Adrenal gland (tissue), 19 donors: ENCODE measurements around the gene NELFCD. TPM values are rescaled to one million over a fixed set of nuclear protein-coding genes. Genes with fewer than 3 reads are reported as not detected.

Source experiments
- DNase-seq, 7 donors: peaks; one replicate each; pipeline ENCODE4 v3.0.0-alpha.2; 2019 to 2020
- H3K27ac ChIP-seq, 5 donors: fragments of 200-600 bp; sonication (generic) in 4 of 5; 1 replicate in 3 of 5; 2 replicates in 2 of 5; pipeline versions ENCODE4 v1.5.1 to v1.8.0; 2016 to 2020; ENCODE audit warnings: mild to moderate bottlenecking in 1 of 5
- H3K27me3 ChIP-seq: fragments of 200-600 bp; 2 replicates; pipeline ENCODE4 v1.8.0; 2021
- H3K36me3 ChIP-seq, 2 donors: fragments of 200-600 bp; replicated peaks in 1 of 2; 1 replicate in 1 of 2; 2 replicates in 1 of 2; pipeline versions ENCODE4 v1.5.1 to v1.8.0; 2018 to 2022
- H3K4me1 ChIP-seq, 2 donors: fragments of 200-600 bp; replicated peaks in 1 of 2; 1 replicate in 1 of 2; 2 replicates in 1 of 2; pipeline versions ENCODE4 v1.5.1 to v1.8.0; 2018 to 2021
- H3K4me3 ChIP-seq, 4 donors: fragments of 200-600 bp; sonication (generic) in 3 of 4; one replicate each; pipeline ENCODE4 v1.5.1; 2016 to 2018
- H3K9me3 ChIP-seq, 3 donors: fragments of 200-600 bp; sonication (generic) in 1 of 3; replicated peaks in 1 of 3; 1 replicate in 2 of 3; 2 replicates in 1 of 3; pipeline versions ENCODE4 v1.5.1 to v1.8.0; 2016 to 2021
- POLR2A ChIP-seq, 2 donors: fragments of 450-650 bp; IDR thresholded peaks; one replicate each; pipeline ENCODE4 v1.6.1; 2017; ENCODE audit warnings: antibody characterized with exemption in 2 of 2, mild to moderate bottlenecking in 2 of 2, moderate library complexity in 1 of 2
- WGBS, 4 donors: extraction: QIAGEN DNeasy Blood & Tissue Kit in 2 of 4; methylation state at CpG; one replicate each; pipeline versions ENCODE4 v1.1.5 to v1.1.7; 2013 to 2017; 5-methylcytosine and 5-hydroxymethylcytosine counted together
- intact Hi-C, 2 donors: fragments of 100-400 bp; cut with DNase I; formaldehyde crosslinking; loops; one replicate each; pipeline versions ENCODE4 v1.14.1 to v1.15.0; 2022 to 2023
- long read RNA-seq, 10 donors: library from polyadenylated mRNA in 3 of 10; unstranded in 2 of 10; stranded (forward) in 1 of 10; transcript quantifications; one replicate each; pipeline ENCODE4 v2.0.0 and lab custom pipeline, GENCODE V29; 2021 to 2026
- polyA plus RNA-seq, 3 donors: library from polyadenylated mRNA; stranded (reverse); fragments of 200-250 nt in 2 of 3; fragments of 350-450 nt in 1 of 3; fragmentation: Illumina TruSeq in 1 of 3; extraction: RNeasy Lipid Tissue Mini Kit (QIAGEN cat#74804) in 1 of 3; gene quantifications; one replicate each; pipeline ENCODE4 v1.2.3, GENCODE V29; 2013 to 2014
- total RNA-seq, 9 donors: library from RNA; depleted of rRNA in 4 of 9; stranded (reverse); fragments of >200 nt in 4 of 9; fragments of 120-200 nt in 1 of 9; fragmentation: NEBNext Ultra II Directional in 1 of 9; extraction: Animal tissue kit (Norgen Biotek cat#: 25700) in 1 of 9; gene quantifications; one replicate each; pipeline versions ENCODE4 v1.1.0 to v1.2.4, GENCODE V29; 2013 to 2023
- TF ChIP-seq, protein P1 (sequence below), 6 experiments: fragments of 450-650 bp in 4 of 6; fragments of 200-600 bp in 2 of 6; sonication (generic) in 1 of 6; IDR thresholded peaks; 1 replicate in 5 of 6; 2 replicates in 1 of 6; pipeline versions ENCODE4 v1.5.1 to v1.8.0; 2016 to 2021; ENCODE audit warnings: antibody characterized with exemption in 6 of 6, mild to moderate bottlenecking in 2 of 6, moderate library complexity in 1 of 6
- donor health status: healthy with polysubstance abuse.
- donor health status: Bipolar disorder and iron deficiency.
- donor health status: DM: yes; HTN: yes; CAD: no.
- donor health status: DM: no; HTN: no; CAD: no.
- donor health status: DM: no; HTN: no; CAD: no.
- donor health status: DM: yes; HTN: yes; CAD: no.

The NELFCD gene, protein sequence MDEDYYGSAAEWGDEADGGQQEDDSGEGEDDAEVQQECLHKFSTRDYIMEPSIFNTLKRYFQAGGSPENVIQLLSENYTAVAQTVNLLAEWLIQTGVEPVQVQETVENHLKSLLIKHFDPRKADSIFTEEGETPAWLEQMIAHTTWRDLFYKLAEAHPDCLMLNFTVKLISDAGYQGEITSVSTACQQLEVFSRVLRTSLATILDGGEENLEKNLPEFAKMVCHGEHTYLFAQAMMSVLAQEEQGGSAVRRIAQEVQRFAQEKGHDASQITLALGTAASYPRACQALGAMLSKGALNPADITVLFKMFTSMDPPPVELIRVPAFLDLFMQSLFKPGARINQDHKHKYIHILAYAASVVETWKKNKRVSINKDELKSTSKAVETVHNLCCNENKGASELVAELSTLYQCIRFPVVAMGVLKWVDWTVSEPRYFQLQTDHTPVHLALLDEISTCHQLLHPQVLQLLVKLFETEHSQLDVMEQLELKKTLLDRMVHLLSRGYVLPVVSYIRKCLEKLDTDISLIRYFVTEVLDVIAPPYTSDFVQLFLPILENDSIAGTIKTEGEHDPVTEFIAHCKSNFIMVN
- total RNA-seq: 10 to 100 TPM; 47.1 to 82.8 (median 67.3) TPM
- polyA plus RNA-seq: 100 to 1,000 TPM in 1 of 3 donors, 10 to 100 TPM in 2; 78.3 to 107 (median 85.7) TPM
- long read RNA-seq, donor 1, transcript NELFCD-213 (15 exons, 2,305 nt): major isoform, 21 of 25 reads
- long read RNA-seq, donor 1, partial matches to known transcripts: 0 of 25 reads
- long read RNA-seq, donor 1, other reads (novel, unspliced or antisense): 0 of 25 reads
- long read RNA-seq, donor 2, transcript NELFCD-213 (15 exons, 2,305 nt): major isoform, 10 of 35 reads
- long read RNA-seq, donor 2, partial matches to known transcripts: 21 of 35 reads
- long read RNA-seq, donor 2, other reads (novel, unspliced or antisense): 0 of 35 reads
- long read RNA-seq, donor 3, transcript NELFCD-213 (15 exons, 2,305 nt): major isoform, 12 of 16 reads
- long read RNA-seq, donor 3, partial matches to known transcripts: 0 of 16 reads
- long read RNA-seq, donor 3, other reads (novel, unspliced or antisense): 0 of 16 reads
- long read RNA-seq, donor 4, transcript NELFCD-213 (15 exons, 2,305 nt): major isoform, 41 of 59 reads
- long read RNA-seq, donor 4, partial matches to known transcripts: 11 of 59 reads
- long read RNA-seq, donor 4, other reads (novel, unspliced or antisense): 7 of 59 reads
- long read RNA-seq, donor 5, transcript NELFCD-213 (15 exons, 2,305 nt): major isoform, 166 of 220 reads
- long read RNA-seq, donor 5, partial matches to known transcripts: 13 of 220 reads
- long read RNA-seq, donor 5, other reads (novel, unspliced or antisense): 38 of 220 reads
- long read RNA-seq, donor 6, transcript NELFCD-213 (15 exons, 2,305 nt): major isoform, 17 of 28 reads
- long read RNA-seq, donor 6, partial matches to known transcripts: 7 of 28 reads
- long read RNA-seq, donor 6, other reads (novel, unspliced or antisense): 3 of 28 reads
- long read RNA-seq, donor 7, transcript NELFCD-211 (4 exons, 606 nt): minor isoform, 5 of 12 reads
- long read RNA-seq, donor 7, transcript NELFCD-213 (15 exons, 2,305 nt): major isoform, 7 of 12 reads
- long read RNA-seq, donor 7, partial matches to known transcripts: 0 of 12 reads
- long read RNA-seq, donor 7, other reads (novel, unspliced or antisense): 0 of 12 reads
- long read RNA-seq, donor 8, transcript NELFCD-213 (15 exons, 2,305 nt): major isoform, 33 of 1,713 reads
- long read RNA-seq, donor 8, partial matches to known transcripts: 1,675 of 1,713 reads
- long read RNA-seq, donor 8, other reads (novel, unspliced or antisense): 0 of 1,713 reads
- long read RNA-seq, donor 9, transcript NELFCD-213 (15 exons, 2,305 nt): major isoform, 14 of 37 reads
- long read RNA-seq, donor 9, partial matches to known transcripts: 17 of 37 reads
- long read RNA-seq, donor 9, other reads (novel, unspliced or antisense): 0 of 37 reads
- long read RNA-seq, donor 10, transcript NELFCD-213 (15 exons, 2,305 nt): major isoform, 19 of 23 reads
- long read RNA-seq, donor 10, partial matches to known transcripts: 0 of 23 reads
- long read RNA-seq, donor 10, other reads (novel, unspliced or antisense): 0 of 23 reads

- peak within 1 kb of the TSS; percentile 36 to 99 (median 67) for H3K4me3 ChIP-seq
- peak within 1 kb of the TSS in 3 of 5 donors; percentile 53 to 92 (median 58) for H3K27ac ChIP-seq
- peaks cover 0 to 2% of the 10 kb centered on the region in 2 donors for H3K36me3 ChIP-seq
- H3K27me3 ChIP-seq: no peaks in the 10 kb centered on the region
- 7 to 26% (median 10%) methylated on average over 24 to 100 of the region's 109 CpGs for WGBS, 4 donors
- H3K9me3 ChIP-seq: no peaks in the 10 kb centered on the region
- TF ChIP-seq, protein P1, sequence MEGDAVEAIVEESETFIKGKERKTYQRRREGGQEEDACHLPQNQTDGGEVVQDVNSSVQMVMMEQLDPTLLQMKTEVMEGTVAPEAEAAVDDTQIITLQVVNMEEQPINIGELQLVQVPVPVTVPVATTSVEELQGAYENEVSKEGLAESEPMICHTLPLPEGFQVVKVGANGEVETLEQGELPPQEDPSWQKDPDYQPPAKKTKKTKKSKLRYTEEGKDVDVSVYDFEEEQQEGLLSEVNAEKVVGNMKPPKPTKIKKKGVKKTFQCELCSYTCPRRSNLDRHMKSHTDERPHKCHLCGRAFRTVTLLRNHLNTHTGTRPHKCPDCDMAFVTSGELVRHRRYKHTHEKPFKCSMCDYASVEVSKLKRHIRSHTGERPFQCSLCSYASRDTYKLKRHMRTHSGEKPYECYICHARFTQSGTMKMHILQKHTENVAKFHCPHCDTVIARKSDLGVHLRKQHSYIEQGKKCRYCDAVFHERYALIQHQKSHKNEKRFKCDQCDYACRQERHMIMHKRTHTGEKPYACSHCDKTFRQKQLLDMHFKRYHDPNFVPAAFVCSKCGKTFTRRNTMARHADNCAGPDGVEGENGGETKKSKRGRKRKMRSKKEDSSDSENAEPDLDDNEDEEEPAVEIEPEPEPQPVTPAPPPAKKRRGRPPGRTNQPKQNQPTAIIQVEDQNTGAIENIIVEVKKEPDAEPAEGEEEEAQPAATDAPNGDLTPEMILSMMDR (IDR thresholded peaks at IDR 0.05): no peak
- TF ChIP-seq POLR2A (IDR thresholded peaks at IDR 0.05): peak; percentile 31 to 57
- peaks cover 4 to 21% of the 10 kb centered on the region in 2 donors for H3K4me1 ChIP-seq
- intact Hi-C loops: loop anchor here (5.0 to 10.0 kb wide), 3 partner anchors 54 to 106 kb away; partner anchors contain the start of gene ATP5F1E (in 1 of the 2)
- peak; percentile 78 to 91 (median 86) for DNase-seq
These were observed at the start of gene NELFCD for GRCh38 chr20:58980711-58981627. Gene NELFCD, plus strand, starts transcription at chr20:58981256. Its CDS starts 54 bp downstream, at chr20:58981310.

- DNase-seq: no peak
- Histone ChIP-seq H3K4me3 (no peak overlapping the region), H3K4me1 (no peaks in the 10 kb centered on the region), H3K9me3 (no peaks in the 10 kb centered on the region), H3K27me3 (no peaks in the 10 kb centered on the region), H3K36me3 (no peaks in the 10 kb centered on the region), H3K27ac (no peak overlapping the region)
- intact Hi-C loops: no loop called here
- no peak for TF ChIP-seq POLR2A (IDR thresholded peaks at IDR 0.05)
- TF ChIP-seq, protein P1 (IDR thresholded peaks at IDR 0.05): no peak
- WGBS, 4 donors: 78 to 90% (median 84%) methylated on average over 5 of the region's 5 CpGs
These were observed 48.9 kb upstream of the NELFCD start for GRCh38 chr20:58932170-58932569.

GRCh38 chr20:58938078-58938477 lies 43.0 kb upstream of the NELFCD start:
- H3K27me3 ChIP-seq: no peaks in the 10 kb centered on the region
- WGBS, 4 donors: 71 to 73% (median 72%) methylated on average over 2 of the region's 2 CpGs
- no peaks in the 10 kb centered on the region for H3K36me3 ChIP-seq

More at GRCh38 chr20:58938078-58938477, 43.0 kb upstream of the NELFCD start:
- TF ChIP-seq, protein P1 (IDR thresholded peaks at IDR 0.05): no peak
- no peak for TF ChIP-seq POLR2A (IDR thresholded peaks at IDR 0.05)
- Histone ChIP-seq H3K27ac (no peak overlapping the region), H3K4me1 (no peaks in the 10 kb centered on the region), H3K9me3 (no peaks in the 10 kb centered on the region), H3K4me3 (no peak overlapping the region)
- intact Hi-C loops: no loop called here
- DNase-seq: no peak
